PC-3 (cell line): ENCODE results near the gene RIPPLY2. TPM values are rescaled to one million over a fixed set of nuclear protein-coding genes. Genes with fewer than 3 reads are reported as not detected.

Experiments
- ATAC-seq: fragments of 200-7000 bp; cut with Tn5 transposase; 2 replicates; pipeline ENCODE4 v1.9.1; 2020; ENCODE audit warnings: mild to moderate bottlenecking, moderate library complexity
- BruUV-seq: library from RNA; stranded (reverse); fragments of 400-500 nt; replicated peaks from 2 replicates; lab custom pipeline; 2021; lab: Mats Ljungman, UMichigan
- CTCF ChIA-PET: fragments of 300-600 bp; sonication (Branson Sonifier 250); formaldehyde crosslinking; loops from one replicate; lab custom pipeline; 2022; ENCODE audit warnings: antibody characterized with exemption; lab: Charles Lee
- POLR2A ChIA-PET: fragments of 300-600 bp; sonication (Branson Sonifier 250); formaldehyde crosslinking; loops from one replicate; lab custom pipeline; 2022; ENCODE audit warnings: antibody characterized with exemption; ENCODE audit not compliant: unreplicated experiment; lab: Charles Lee
- DNase-seq: peaks from one replicate; pipeline ENCODE4 v3.0.0-alpha.2; 2015
- H2AFZ ChIP-seq: fragments of 300-600 bp; sonication (generic); 2 replicates; pipeline ENCODE4 v1.6.0; 2016; ENCODE audit warnings: antibody characterized with exemption, low read length
- H3F3A ChIP-seq: fragments of 300-600 bp; sonication (generic); one replicate; pipeline ENCODE4 v1.6.0; 2017; ENCODE audit warnings: antibody characterized with exemption, low read length, control low read depth, mild to moderate bottlenecking; ENCODE audit not compliant: unreplicated experiment
- H3K27ac ChIP-seq: fragments of 300-600 bp; sonication (generic); 2 replicates; pipeline ENCODE4 v1.5.1; 2016; ENCODE audit warnings: mild to moderate bottlenecking, low read length
- H3K27me3 ChIP-seq: fragments of 300-600 bp; sonication (generic); 2 replicates; pipeline ENCODE4 v1.6.1; 2016; ENCODE audit warnings: low read length, mixed read lengths
- H3K36me3 ChIP-seq: fragments of 300-600 bp; sonication (generic); 2 replicates; pipeline ENCODE4 v1.6.1; 2016; ENCODE audit warnings: low read depth, mixed run types, low read length, mixed read lengths
- H3K4me1 ChIP-seq: fragments of 300-600 bp; sonication (generic); 2 replicates; pipeline ENCODE4 v1.5.1; 2016; ENCODE audit warnings: low read length; ENCODE audit not compliant: insufficient read depth
- H3K4me2 ChIP-seq: fragments of 300-600 bp; sonication (generic); 2 replicates; pipeline ENCODE4 v1.6.0; 2016; ENCODE audit warnings: low read length
- H3K4me3 ChIP-seq: fragments of 300-600 bp; sonication (generic); 2 replicates; pipeline ENCODE4 v1.5.1; 2016; ENCODE audit warnings: mild to moderate bottlenecking, low read length, mixed read lengths
- H3K79me2 ChIP-seq: fragments of 300-600 bp; sonication (generic); 2 replicates; pipeline ENCODE4 v1.6.1; 2017; ENCODE audit warnings: low read length, mixed read lengths
- H3K9ac ChIP-seq: fragments of 300-600 bp; sonication (generic); 2 replicates; pipeline ENCODE4 v1.6.0; 2016; ENCODE audit warnings: mild to moderate bottlenecking, low read length
- H3K9me2 ChIP-seq: fragments of 300-600 bp; sonication (generic); replicated peaks from 2 replicates; pipeline ENCODE4 v1.6.1; 2016; ENCODE audit warnings: mixed run types, low read length, mixed read lengths
- H3K9me3 ChIP-seq: fragments of 300-600 bp; sonication (generic); 2 replicates; pipeline ENCODE4 v1.6.1; 2016; ENCODE audit warnings: low read length, mixed read lengths
- H4K20me1 ChIP-seq: fragments of 300-600 bp; sonication (generic); 2 replicates; pipeline ENCODE4 v1.6.1; 2016; ENCODE audit warnings: low read length, mixed read lengths
- CTCF ChIP-seq: fragments of 300-600 bp; sonication (generic); conservative IDR thresholded peaks from 2 replicates; pipeline ENCODE4 v1.5.1; 2017; ENCODE audit warnings: antibody characterized with exemption, low read depth, mild to moderate bottlenecking, low read length
- EZH2 ChIP-seq: fragments of 300-600 bp; sonication (generic); IDR thresholded peaks from one replicate; pipeline ENCODE4 v1.6.1; 2017; ENCODE audit warnings: antibody characterized with exemption, mild to moderate bottlenecking, low read length; ENCODE audit not compliant: unreplicated experiment
- EZH2phosphoT487 ChIP-seq: fragments of 300-600 bp; sonication (generic); IDR thresholded peaks from 2 replicates; pipeline ENCODE4 v1.6.1; 2018; ENCODE audit warnings: mild to moderate bottlenecking, antibody characterized with exemption, low read length, borderline replicate concordance
- intact Hi-C: fragments of 100-400 bp; cut with micrococcal nuclease; formaldehyde crosslinking; loops from 2 replicates; pipeline ENCODE4 v1.9.0; 2023
- total RNA-seq: library from RNA; depleted of rRNA; stranded (reverse); fragments of >200 nt; gene quantifications from 2 replicates; pipeline ENCODE4 v1.2.3, GENCODE V29; 2014

Gene RIPPLY2
- total RNA-seq, 1 experiment from 2014 or later: not detected

GRCh38 chr6:83878902-83879644, 25.9 kb downstream of the RIPPLY2 start:
- Histone ChIP-seq H3K4me3 (no peak overlapping the region), H3K27me3 (no peaks in the 10 kb centered on the region), H2AFZ (no peak overlapping the region), H4K20me1 (no peaks in the 10 kb centered on the region), H3K4me1 (no peaks in the 10 kb centered on the region), H3K9me3 (no peaks in the 10 kb centered on the region), H3F3A (no peaks in the 10 kb centered on the region), H3K9me2 (no peaks in the 10 kb centered on the region), H3K9ac (no peak overlapping the region), H3K4me2 (no peak overlapping the region), H3K27ac (no peak overlapping the region), H3K36me3 (no peaks in the 10 kb centered on the region), H3K79me2 (no peaks in the 10 kb centered on the region)
- DNase-seq (no peak), ATAC-seq (no peak)
- TF ChIP-seq EZH2 (no peak), EZH2phosphoT487 (no peak), CTCF (no peak)
- intact Hi-C loops: no loop called here
- BruUV-seq: no TSS peak
- ChIA-PET POLR2A (no interaction called here), CTCF (no interaction called here)

GRCh38 chr6:83879746-83880145, 26.6 kb downstream of the RIPPLY2 start:
- H3K36me3 ChIP-seq: no peaks in the 10 kb centered on the region; the same call in 1 of the 2 replicates
- no TSS peak for BruUV-seq
- POLR2A ChIA-PET: no interaction called here
- peaks cover 3% of the 10 kb centered on the region; the same call in 1 of the 2 replicates for H3K4me1 ChIP-seq
- no peaks in the 10 kb centered on the region for H3K79me2 ChIP-seq
- H4K20me1 ChIP-seq: no peaks in the 10 kb centered on the region
- no peaks in the 10 kb centered on the region for H3K9me2 ChIP-seq
- H3K9me3 ChIP-seq: no peaks in the 10 kb centered on the region
- H3K27ac ChIP-seq: no peak overlapping the region
- H3K27me3 ChIP-seq: no peaks in the 10 kb centered on the region
- H3K9ac ChIP-seq: no peak overlapping the region
- DNase-seq (no peak), ATAC-seq (no peak)
- TF ChIP-seq EZH2phosphoT487: no peak
- TF ChIP-seq EZH2: no peak
- no peak for TF ChIP-seq CTCF
- H3K4me2 ChIP-seq: no peak overlapping the region
- no peak overlapping the region for H2AFZ ChIP-seq
- H3F3A ChIP-seq: no peaks in the 10 kb centered on the region
- intact Hi-C loops: loop anchor here (5.0 kb wide), 1 partner anchor 148 kb away; no protein-coding TSS in a partner anchor
- CTCF ChIA-PET: no interaction called here
- no peak overlapping the region for H3K4me3 ChIP-seq

DNA sequence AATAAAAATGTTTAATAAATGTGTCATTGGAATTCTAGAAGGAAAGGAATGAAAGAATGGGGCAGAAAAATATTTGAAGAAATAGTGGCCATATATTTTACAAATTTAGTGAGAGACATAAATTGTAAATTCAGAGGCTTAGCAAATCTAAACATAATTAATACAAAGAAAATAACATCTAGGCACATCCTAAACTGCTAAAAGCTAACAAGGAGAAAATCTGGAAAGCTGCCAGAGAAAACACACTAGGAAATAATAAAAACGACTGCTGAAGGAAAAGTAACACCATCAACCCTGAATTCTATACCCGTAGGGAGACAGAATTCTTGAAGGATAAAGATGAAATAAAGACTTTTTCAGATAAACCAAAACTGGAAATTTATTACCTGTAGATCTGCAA, 30.1 kb downstream of the RIPPLY2 start:
- H3F3A ChIP-seq: no peaks in the 10 kb centered on the region
- H3K27ac ChIP-seq: no peak overlapping the region
- POLR2A ChIA-PET: no interaction called here
- no peak overlapping the region for H2AFZ ChIP-seq
- CTCF ChIA-PET: no interaction called here
- no peak overlapping the region for H3K4me2 ChIP-seq
- BruUV-seq: no TSS peak
- no peak for DNase-seq
- TF ChIP-seq CTCF (no peak), EZH2phosphoT487 (no peak), EZH2 (no peak)
- H3K4me3 ChIP-seq: no peak overlapping the region
- H4K20me1 ChIP-seq: no peaks in the 10 kb centered on the region
- no peak for ATAC-seq
- H3K27me3 ChIP-seq: no peaks in the 10 kb centered on the region
- H3K4me1 ChIP-seq: peaks cover 3% of the 10 kb centered on the region; the same call in 1 of the 2 replicates
- no peaks in the 10 kb centered on the region; the same call in 1 of the 2 replicates for H3K36me3 ChIP-seq
- H3K9ac ChIP-seq: no peak overlapping the region
- intact Hi-C loops: loop anchor here (5.0 kb wide), 1 partner anchor 144 kb away; no protein-coding TSS in a partner anchor
- no peaks in the 10 kb centered on the region for H3K9me3 ChIP-seq
- no peaks in the 10 kb centered on the region for H3K79me2 ChIP-seq
- H3K9me2 ChIP-seq: no peaks in the 10 kb centered on the region
